ENCODE data around the gene F11.
"Not testable (repeated sequence)": the region's sequence is repeated elsewhere in the genome, so short reads cannot be mapped to it uniquely, and the experiment has no call there.

The F11 gene

GRCh38 chr4:186264660-186265059 lies 1.3 kb upstream of the F11 start:
- no peak overlapping the region for H3K4me3 ChIP-seq (ENCODE audit: low read depth, low read length)
- TF ChIP-seq CTCF (IDR thresholded peaks at IDR 0.05; ENCODE audit: low read depth, low read length, missing control alignments), result no peak
- in situ Hi-C loops (cut with HindIII; ENCODE audit: low sequenced_read_pairs), result no loop called here
- DNase-seq (ENCODE audit: low read depth), result no peak

- H3K4me3 ChIP-seq (ENCODE audit: low read depth, low read length); DNase-seq (ENCODE audit: low read depth); in situ Hi-C loops (cut with HindIII; ENCODE audit: low sequenced_read_pairs): not testable (repeated sequence)
These were observed 739 bp upstream of the F11 start for GRCh38 chr4:186265250-186265649.

- in situ Hi-C loops (cut with HindIII; ENCODE audit: low sequenced_read_pairs), result no loop called here
- DNase-seq (ENCODE audit: low read depth), result no peak
- no peak overlapping the region for H3K4me3 ChIP-seq (ENCODE audit: low read depth, low read length)
- no peak for TF ChIP-seq CTCF (IDR thresholded peaks at IDR 0.05; ENCODE audit: low read depth, low read length, missing control alignments)
These were observed 904 bp downstream of the F11 start for GRCh38 chr4:186266729-186267456.

- DNase-seq (ENCODE audit: low read depth), result no peak
- no peak overlapping the region for H3K4me3 ChIP-seq (ENCODE audit: low read depth, low read length)
- in situ Hi-C loops (cut with HindIII; ENCODE audit: low sequenced_read_pairs), result no loop called here
- no peak for TF ChIP-seq CTCF (IDR thresholded peaks at IDR 0.05; ENCODE audit: low read depth, low read length, missing control alignments)
These were observed 5.2 kb downstream of the F11 start for GRCh38 chr4:186271081-186271678.

- no peak for DNase-seq (ENCODE audit: low read depth)
- TF ChIP-seq CTCF (IDR thresholded peaks at IDR 0.05; ENCODE audit: low read depth, low read length, missing control alignments), result no peak
- H3K4me3 ChIP-seq (ENCODE audit: low read depth, low read length), result no peak overlapping the region
- in situ Hi-C loops (cut with HindIII; ENCODE audit: low sequenced_read_pairs), result no loop called here
These were observed 6.9 kb downstream of the F11 start for GRCh38 chr4:186272699-186273391.

- DNase-seq (ENCODE audit: low read depth); in situ Hi-C loops (cut with HindIII; ENCODE audit: low sequenced_read_pairs): not testable (repeated sequence)
These were observed 7.4 kb downstream of the F11 start for GRCh38 chr4:186273392-186273789.

GRCh38 chr4:186283311-186283710 lies 17.3 kb downstream of the F11 start:
- in situ Hi-C loops (cut with HindIII; ENCODE audit: low sequenced_read_pairs), result no loop called here
- no peak for TF ChIP-seq CTCF (IDR thresholded peaks at IDR 0.05; ENCODE audit: low read depth, low read length, missing control alignments)
- DNase-seq (ENCODE audit: low read depth), result no peak
- H3K4me3 ChIP-seq (ENCODE audit: low read depth, low read length), result no peak overlapping the region

More at GRCh38 chr4:186273392-186273789, 7.4 kb downstream of the F11 start:
- not testable (repeated sequence) for H3K4me3 ChIP-seq (ENCODE audit: low read depth, low read length)
